ENCODE measurements around the gene B3GAT2.

Gene B3GAT2

GRCh38 chr6:70874181-70874913 is 82.5 kb downstream of the B3GAT2 start:
- TF ChIP-seq, protein P1, sequence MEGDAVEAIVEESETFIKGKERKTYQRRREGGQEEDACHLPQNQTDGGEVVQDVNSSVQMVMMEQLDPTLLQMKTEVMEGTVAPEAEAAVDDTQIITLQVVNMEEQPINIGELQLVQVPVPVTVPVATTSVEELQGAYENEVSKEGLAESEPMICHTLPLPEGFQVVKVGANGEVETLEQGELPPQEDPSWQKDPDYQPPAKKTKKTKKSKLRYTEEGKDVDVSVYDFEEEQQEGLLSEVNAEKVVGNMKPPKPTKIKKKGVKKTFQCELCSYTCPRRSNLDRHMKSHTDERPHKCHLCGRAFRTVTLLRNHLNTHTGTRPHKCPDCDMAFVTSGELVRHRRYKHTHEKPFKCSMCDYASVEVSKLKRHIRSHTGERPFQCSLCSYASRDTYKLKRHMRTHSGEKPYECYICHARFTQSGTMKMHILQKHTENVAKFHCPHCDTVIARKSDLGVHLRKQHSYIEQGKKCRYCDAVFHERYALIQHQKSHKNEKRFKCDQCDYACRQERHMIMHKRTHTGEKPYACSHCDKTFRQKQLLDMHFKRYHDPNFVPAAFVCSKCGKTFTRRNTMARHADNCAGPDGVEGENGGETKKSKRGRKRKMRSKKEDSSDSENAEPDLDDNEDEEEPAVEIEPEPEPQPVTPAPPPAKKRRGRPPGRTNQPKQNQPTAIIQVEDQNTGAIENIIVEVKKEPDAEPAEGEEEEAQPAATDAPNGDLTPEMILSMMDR (IDR thresholded peaks at IDR 0.05; ENCODE audit: low read depth, low read length), result no peak

GRCh38 chr6:70872469-70872868 is 84.4 kb downstream of the B3GAT2 start:
- DNase-seq (ENCODE audit: extremely low read depth, low read depth), result no peak
- TF ChIP-seq, protein P1 (IDR thresholded peaks at IDR 0.05; ENCODE audit: low read depth, low read length), result no peak

More at GRCh38 chr6:70874181-70874913, 82.5 kb downstream of the B3GAT2 start:
- DNase-seq (ENCODE audit: extremely low read depth, low read depth), result no peak

GRCh38 chr6:70864401-70864800 is 92.5 kb downstream of the B3GAT2 start:
- TF ChIP-seq, protein P1 (IDR thresholded peaks at IDR 0.05; ENCODE audit: low read depth, low read length), result no peak
- no peak for DNase-seq (ENCODE audit: extremely low read depth, low read depth)

DNA sequence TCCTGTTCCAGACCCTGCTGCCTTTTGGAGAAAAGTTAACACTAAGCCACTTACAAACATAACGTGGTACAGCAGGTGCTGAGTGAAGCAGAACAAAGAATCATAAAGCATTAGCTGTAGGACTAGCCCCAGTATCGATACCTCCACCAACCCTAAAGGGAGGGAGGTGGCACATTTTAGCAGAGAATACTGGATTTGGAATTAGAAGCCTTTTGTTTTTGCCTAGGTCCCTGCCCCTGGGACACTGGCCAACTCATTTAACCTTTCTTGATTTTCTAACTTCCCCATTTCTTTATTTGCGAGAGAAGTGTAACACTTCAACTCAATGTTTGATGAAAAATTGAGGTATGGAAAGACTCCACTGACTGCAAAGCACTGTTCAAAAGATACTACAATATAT is 93.5 kb downstream of the B3GAT2 start:
- DNase-seq (ENCODE audit: extremely low read depth, low read depth), result no peak
- TF ChIP-seq, protein P1 (IDR thresholded peaks at IDR 0.05; ENCODE audit: low read depth, low read length), result no peak

- TF ChIP-seq, protein P1 (IDR thresholded peaks at IDR 0.05; ENCODE audit: low read depth, low read length), result no peak
Measured at GRCh38 chr6:70860920-70861319, 95.9 kb downstream of the B3GAT2 start.

GRCh38 chr6:70860045-70860444 is 96.8 kb downstream of the B3GAT2 start:
- TF ChIP-seq, protein P1 (IDR thresholded peaks at IDR 0.05; ENCODE audit: low read depth, low read length), result no peak

More at GRCh38 chr6:70860920-70861319, 95.9 kb downstream of the B3GAT2 start:
- DNase-seq (ENCODE audit: extremely low read depth, low read depth), result no peak

GRCh38 chr6:70857387-70858077 is 99.3 kb downstream of the B3GAT2 start:
- TF ChIP-seq, protein P1 (IDR thresholded peaks at IDR 0.05; ENCODE audit: low read depth, low read length), result no peak
- DNase-seq (ENCODE audit: extremely low read depth, low read depth), result no peak

More at GRCh38 chr6:70860045-70860444, 96.8 kb downstream of the B3GAT2 start:
- DNase-seq (ENCODE audit: extremely low read depth, low read depth), result no peak

Data from AG09319 (cell line).